GM19099 (cell line): Measurements from ENCODE around the gene ICA1L.

Source experiments
- POLR2A ChIP-seq: IDR thresholded peaks from 3 replicates; pipeline ENCODE4 v1.6.1; 2011; ENCODE audit warnings: low read depth; ENCODE audit not compliant: insufficient read length; ENCODE audit errors: extremely low read depth

The ICA1L gene

DNA sequence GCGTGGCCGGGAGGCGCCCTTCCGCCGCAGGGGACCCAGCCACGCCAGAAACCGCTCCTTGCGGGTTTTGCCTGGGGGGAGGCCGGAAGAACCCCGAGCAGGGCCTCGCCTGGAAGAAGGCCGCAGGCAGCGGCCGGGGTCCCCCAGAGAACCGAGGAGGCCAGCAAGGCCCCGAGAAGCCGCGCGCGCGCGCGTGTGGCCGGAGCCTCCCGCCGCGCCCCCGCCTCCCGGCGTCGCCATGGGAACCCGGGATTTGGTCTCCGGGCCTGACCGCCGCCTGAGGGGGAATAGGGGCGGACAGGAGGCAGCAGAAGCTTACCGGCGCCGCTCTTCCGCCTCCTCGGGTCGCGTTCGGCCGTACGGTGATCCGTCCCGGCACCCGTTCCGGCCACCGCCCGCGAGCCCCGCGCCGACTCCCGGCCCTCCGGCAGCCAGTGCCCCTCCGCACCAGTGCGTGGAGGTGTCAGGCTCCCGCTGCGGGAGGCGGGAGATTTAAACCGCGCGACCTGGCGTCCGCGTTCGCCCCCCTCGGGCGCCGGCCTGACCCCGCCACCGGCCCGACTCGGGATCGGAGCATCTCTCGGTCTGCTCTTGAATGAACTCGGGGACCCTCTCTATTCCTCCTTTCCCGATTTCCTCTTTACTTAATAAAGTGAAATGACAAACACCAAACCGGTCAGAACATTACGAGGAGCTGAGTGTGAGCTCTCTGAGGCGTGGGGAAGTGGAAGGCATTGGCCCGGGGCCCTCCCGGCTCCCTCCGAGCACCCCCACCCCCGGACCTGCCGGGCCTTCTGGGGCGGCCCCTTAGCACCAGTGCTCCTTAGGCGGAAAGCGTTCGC, at the start of gene ICA1L:
TSS of gene ICA1L (minus strand) at position 467 of the 842 bp plus-strand sequence. CDS start 42,757 bp downstream, outside the sequence.
- no peak for TF ChIP-seq POLR2A

DNA sequence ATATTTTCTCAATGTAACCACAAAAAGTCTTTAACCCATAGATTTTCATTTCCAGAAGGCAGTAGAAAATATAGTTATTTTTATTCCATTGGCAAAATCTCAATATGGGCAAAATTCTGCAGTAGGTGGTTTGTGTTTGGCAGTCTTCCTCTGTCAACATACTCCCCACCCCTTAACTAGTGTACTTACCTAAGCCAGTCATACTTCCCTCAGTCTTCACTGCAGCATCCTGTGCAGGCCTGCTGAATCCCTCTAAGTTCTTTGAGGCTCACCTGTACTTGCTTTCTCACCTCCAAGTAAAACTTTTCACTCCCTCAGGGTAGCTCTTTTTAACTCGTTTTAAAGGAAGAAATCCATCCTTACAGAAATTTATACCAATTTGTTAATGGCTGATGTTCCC, 47.3 kb upstream of the ICA1L start:
- TF ChIP-seq POLR2A = no peak

DNA sequence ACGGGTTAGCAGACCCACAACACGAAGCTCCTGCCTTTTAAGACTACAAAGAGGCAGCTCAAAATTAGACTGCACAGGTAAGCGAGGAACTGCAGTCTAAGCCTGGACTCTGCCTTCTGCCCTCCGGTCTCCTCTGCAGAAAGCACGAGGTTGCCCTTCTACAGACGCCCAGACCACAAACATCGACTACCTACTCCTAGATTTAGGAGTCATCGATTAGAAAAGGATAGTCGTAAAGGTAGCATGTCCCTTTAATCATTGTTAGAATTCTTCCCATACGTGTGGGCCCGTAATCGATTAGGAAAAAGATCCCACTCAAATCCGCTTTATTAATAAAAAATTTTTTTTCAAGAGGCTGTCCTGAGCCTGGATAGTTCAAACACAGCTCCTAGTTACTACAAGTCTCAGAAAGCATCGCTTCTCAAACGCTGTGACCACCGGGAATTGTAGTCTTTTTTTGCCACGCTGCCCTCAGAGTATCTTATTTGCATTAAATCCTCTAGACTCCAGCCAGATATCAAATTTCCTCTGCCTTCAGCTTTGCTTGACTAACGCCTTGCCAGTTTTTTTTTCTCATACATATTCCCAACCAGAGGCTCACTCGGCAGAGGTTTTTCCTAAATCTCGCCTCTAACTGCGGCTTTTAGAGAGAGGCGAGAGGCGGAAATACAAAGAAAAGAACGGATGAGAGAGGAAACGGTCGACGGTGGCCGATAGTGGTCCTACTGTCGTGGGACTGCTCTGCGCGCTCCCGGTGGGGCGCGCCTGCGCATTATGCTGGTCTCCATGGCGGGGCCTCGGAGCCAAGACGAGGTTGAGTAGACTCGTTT, 40.2 kb upstream of the ICA1L start, which contains the start of the genes CARF and WDR12:
TSS of gene CARF (plus strand) at position 764 of the 830 bp plus-strand sequence. CDS start 29,628 bp downstream, outside the sequence.
TSS of gene WDR12 (minus strand) at position 162 of the 830 bp plus-strand sequence. CDS start 197 bp downstream, outside the sequence.
- TF ChIP-seq POLR2A = peak; percentile 73

DNA sequence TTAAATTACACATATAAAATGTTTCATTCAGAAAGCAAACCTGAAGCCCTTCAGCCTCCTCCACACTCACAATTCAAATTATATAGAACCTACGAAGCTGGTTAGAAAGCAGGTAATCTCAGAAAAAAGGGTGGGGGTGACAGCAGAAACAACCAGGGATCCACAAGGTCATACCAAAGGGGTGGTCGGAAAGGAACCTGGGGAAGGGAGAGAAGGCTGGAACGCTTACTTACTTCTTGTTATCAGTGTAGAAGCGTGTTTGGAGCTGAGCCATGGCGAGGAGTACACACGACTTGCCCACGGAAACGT, 39.6 kb upstream of the ICA1L start:
- no peak for TF ChIP-seq POLR2A

DNA sequence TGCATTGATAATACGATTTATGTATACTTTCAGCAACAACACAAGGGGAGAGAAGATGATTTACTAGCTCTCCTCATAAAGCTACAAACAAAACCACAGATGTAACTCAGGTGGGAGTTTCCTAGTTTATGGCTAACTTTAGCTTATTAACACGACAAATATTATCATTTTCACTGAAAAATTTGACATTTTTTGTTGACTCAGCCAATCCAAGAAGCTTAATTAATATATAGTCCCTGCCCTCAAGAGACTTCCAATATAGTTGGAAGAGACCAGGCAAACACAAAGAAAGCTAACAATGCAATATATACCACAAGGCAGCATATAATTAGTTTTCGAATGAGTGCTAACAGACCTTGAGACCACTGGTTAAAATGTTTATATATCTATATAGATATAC, 39.1 kb upstream of the ICA1L start:
- no peak for TF ChIP-seq POLR2A

DNA sequence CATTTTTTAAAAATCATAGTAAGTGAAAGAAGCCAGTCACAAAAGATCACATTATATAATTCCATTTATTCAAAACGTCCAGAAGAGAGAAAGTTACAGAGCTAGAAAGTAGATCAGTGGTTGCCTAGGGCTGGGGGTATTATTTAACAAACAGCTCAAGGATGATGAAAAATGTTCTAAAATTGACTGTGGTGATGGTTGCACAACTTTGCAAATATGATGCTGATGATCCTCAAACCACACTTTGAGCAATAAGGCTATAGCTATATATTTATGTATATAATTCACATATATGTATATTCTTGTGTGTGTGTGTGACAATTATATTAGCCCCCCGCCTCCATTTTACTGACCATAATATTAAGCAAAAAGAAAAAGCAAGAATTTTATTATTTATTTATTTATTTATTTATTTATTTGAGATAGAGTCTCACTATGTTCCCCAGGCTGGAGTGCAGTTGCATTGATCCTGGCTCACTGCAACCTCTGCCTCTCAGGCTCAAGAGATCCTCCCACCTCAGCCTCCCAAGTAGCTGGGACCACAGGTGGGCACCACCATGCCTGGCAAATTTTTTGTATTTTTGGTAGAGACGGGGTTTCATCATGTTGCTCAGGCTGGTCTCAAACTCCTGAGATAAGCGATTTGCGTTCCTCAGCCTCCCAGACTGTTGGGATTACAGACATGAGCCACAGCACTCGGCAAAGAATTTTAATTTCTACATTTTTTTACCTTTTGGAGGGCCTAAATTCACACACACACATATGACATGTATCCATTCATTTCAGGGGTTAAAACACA, 38.0 kb upstream of the ICA1L start:
- TF ChIP-seq POLR2A = no peak

DNA sequence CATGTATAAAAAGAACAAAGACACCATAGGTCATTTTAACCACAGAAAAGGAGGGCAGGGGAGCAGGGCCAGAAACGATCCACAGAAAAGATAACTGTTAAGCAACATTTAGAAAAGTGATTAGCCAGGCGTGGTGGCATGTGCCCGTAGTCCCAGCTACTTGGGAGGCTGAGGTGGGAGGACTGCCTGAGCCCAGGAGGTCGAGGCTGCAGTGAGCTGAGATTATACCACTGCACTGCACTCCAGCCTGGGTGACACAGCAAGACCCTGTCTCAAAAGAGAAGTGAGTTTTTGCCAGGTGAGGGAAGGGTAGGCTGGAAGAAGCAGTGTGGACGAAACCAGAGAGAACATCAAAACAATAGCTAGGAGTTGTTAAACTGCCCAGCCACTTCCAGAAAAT, 36.6 kb upstream of the ICA1L start:
- no peak for TF ChIP-seq POLR2A

DNA sequence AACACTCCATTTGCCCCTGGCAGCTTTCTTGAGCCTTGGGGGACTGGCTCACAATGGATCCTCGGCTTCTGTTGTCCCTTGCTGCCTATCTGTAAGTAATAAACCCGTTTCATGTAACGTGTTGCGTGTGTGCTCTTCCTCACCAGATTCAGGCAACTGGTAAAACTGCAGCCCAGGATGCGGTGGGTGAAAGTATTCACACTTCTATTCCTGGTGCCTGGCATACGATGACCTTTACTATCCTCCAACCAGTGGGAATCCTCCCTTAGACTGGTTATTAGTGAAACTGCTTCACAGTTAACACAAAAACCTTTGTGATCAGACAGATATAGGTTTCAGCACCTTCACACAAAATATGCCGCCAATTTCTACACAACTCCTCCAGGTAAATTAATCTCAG, 13.6 kb upstream of the ICA1L start:
- no peak for TF ChIP-seq POLR2A

DNA sequence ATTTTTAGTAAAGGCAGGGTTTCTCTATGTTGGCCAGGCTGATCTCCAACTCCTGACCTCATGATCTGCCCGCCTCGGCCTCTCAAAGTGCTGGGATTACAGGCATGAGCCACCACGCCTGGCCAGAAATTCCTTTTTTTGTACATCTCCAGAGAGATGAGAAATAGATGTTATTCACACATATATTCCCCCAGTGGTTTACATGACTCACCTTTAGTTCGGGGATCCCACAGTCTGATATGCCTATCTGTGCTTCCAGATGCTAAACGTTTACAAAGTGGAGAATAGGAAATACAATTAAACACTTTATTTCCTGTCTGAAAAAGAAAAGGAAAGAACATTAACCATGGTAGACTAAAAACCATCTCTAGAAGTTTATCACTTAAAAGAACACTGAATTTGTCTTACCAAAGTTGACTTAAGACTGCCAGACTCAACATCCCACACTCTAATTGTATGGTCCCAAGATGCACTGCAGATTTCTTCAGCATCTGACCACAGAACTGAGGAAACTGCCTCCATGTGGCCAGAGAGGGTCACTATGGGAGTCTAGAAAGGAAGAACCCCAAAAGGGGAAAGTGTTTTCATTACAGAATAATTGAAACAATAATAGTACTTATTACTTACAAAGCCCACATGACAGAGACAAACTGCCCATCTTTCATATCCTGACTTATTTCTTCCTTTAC, 12.6 kb upstream of the ICA1L start:
- no peak for TF ChIP-seq POLR2A

DNA sequence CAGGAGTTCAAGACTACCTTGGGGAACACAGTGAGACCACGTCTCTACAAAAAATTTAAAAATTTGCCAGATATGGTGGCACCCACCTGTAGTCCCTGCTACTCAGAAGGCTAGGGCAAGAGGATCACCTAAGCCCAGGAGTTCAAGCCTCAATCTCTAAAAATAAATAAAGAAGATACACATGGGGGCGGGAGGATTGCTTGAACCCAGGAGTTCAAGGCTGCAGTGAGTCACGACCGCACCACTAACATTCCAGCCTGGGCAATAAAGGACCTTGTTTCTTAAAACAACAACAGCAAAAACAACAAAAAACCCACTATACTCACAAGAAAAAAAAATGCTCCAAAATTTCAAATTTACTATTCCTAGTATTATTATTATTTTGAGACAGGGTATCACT, 10.0 kb upstream of the ICA1L start:
- TF ChIP-seq POLR2A = no peak

DNA sequence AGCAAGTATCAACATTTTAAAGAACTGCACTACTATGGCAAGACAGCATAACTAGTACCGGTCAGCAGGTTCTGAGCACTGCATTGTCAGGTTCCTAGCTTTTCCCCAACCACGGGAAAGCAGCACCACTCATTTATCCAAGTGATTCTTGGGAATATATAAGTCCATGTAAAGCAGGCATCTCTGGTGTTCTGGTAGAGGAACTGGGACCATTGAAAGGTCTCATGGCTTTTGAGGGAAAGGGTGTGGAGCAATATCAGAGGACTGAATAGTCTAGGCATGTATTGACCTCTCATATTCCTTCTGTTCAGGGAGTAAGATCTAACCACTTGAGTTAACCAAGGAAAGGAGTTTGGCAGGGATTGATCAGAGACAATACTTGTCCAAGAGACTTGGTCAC, 6.1 kb upstream of the ICA1L start:
- no peak for TF ChIP-seq POLR2A

DNA sequence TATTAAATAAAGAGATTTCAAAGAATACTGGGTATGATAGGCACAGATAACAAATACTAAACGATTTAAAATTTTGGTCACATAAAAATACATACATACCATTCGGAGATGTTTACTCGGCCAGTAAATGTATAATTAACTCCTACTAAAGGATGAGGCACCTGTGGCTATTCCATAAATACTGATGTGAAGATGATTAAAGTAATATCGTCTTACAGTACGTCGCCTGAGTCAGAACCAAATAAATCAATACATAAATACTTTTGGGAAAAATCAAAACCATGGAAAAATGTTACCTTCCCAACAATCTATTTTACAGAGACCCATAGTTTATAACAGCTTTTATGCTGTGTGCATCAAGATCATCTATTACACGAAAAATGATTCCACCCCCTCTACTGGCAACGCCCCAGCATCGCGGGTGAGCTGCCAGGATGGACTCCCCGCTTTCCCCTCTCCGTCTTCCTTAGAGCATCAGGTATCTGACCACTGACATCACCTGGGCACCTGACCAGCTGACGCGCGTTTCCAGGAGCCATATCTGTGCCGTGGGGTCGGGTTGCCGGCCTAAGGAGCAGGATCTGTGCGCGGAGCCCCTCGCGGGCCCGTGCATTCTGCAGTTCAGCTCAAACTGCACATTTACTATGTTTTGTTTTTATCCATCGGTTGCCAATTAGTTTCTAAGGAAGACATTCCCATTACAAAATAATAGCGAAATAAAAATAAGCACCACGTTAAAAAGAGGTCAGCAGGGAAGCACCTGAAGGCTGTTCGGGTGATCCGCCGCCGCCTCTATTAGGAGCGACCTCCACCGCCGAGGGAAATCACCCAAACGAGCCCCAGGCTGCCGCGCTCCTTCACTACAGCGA, 901 bp downstream of the ICA1L start:
- no peak for TF ChIP-seq POLR2A

DNA sequence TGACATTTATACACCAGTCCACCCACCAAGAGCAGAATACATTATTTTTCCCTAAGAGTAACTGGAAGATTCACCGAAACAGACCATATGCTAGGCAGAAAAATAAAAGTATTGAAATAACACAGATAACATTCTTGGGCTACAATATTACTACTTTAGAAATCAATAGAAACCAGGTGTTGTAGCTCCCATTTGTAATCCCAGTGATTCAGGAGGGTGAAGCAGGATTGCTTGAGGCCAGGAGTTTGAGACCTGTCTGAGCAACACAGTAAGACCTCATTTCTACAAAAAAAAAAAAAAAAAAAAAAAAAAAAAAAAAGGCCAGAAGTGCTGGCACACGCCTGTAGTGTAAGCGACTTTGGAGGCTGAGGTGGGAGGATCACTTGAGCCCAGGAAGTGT, 9.6 kb downstream of the ICA1L start:
- no peak for TF ChIP-seq POLR2A

DNA sequence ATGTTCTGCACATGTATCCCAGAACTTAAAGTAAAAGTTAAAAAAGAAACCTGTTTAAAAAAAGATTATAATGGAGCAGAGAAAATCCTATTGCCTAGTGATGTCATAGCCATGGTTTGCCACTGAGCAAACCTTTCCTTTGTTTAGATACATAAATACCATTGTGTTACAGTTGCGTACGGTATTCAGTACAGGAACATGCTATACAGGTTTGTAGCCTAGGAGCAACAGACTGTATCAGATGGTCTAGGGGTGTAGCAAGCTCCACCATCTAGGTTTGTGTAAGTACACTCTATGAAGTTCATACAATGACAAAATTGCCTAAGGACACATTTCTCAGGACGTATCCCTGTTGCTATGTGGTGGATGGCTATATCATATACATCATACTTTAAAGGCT, 13.0 kb downstream of the ICA1L start:
- no peak for TF ChIP-seq POLR2A

DNA sequence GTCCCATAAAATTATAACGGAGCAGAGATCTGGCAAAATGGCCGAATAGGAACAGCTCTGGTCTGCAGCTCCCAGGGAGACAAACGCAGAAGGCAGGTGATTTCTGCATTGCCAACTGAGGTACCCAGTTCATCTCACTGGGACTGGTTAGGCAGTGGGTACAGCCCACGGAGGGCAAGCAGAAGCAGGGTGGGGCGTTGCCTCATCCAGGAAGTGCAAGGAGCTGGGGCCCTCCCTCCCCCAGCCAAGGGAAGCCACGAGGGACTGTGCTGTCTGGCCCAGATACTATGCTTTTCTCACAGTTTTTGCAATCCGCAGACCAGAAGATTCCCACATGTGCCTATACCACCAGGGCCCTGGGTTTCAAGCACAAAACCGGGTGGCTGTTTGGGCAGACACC, 22.8 kb downstream of the ICA1L start:
- TF ChIP-seq POLR2A = no peak
